Activated naive CD8-positive, alpha-beta T cell treated with anti-CD3 and anti-CD28 coated beads, Interleukin-2, amount 10 ng/mL, durations not matched to agents 7 days and 5 days (primary cell): Measurements from ENCODE around the gene SEMA5A. TPM values are rescaled to one million over a fixed set of nuclear protein-coding genes. Genes with fewer than 3 reads are reported as not detected.

Source experiments
- ATAC-seq: fragments of 150-1000 bp; cut with Tn5 transposase; one replicate; pipeline ENCODE4 v1.10.0; 2021; ENCODE audit warnings: low read depth, moderate library complexity
- POLR2A ChIA-PET: fragments of 350-600 bp; sonication (Branson Sonifier 250); formaldehyde crosslinking; loops from one replicate; lab custom pipeline; 2021; ENCODE audit warnings: antibody characterized with exemption; lab: Charles Lee
- DNase-seq: peaks from one replicate; pipeline ENCODE4 v3.0.0; 2021
- H3K27ac Mint-ChIP-seq: one replicate; pipeline ENCODE4 v1.8.0; 2022; ENCODE audit warnings: mild to moderate bottlenecking, mixed read lengths
- H3K27me3 Mint-ChIP-seq: one replicate; pipeline ENCODE4 v1.8.0; 2022; ENCODE audit warnings: mild to moderate bottlenecking, moderate library complexity, mixed read lengths
- H3K36me3 Mint-ChIP-seq: one replicate; pipeline ENCODE4 v1.8.0; 2021; ENCODE audit warnings: mild to moderate bottlenecking, mixed read lengths
- H3K4me1 Mint-ChIP-seq: one replicate; pipeline ENCODE4 v1.8.0; 2021; ENCODE audit warnings: mixed read lengths
- H3K4me3 Mint-ChIP-seq: one replicate; pipeline ENCODE4 v1.8.0; 2022; ENCODE audit warnings: mild to moderate bottlenecking, moderate library complexity, mixed read lengths
- H3K9me3 Mint-ChIP-seq: one replicate; pipeline ENCODE4 v1.8.0; 2021; ENCODE audit warnings: mixed read lengths
- total RNA-seq, 2 experiments: library from RNA; stranded (reverse); gene quantifications; one replicate each; pipeline ENCODE4 v1.2.3, GENCODE V29; 2021

Gene SEMA5A
- total RNA-seq, 2 experiments from 2014 or later: 0.03 to 0.14 TPM

DNA sequence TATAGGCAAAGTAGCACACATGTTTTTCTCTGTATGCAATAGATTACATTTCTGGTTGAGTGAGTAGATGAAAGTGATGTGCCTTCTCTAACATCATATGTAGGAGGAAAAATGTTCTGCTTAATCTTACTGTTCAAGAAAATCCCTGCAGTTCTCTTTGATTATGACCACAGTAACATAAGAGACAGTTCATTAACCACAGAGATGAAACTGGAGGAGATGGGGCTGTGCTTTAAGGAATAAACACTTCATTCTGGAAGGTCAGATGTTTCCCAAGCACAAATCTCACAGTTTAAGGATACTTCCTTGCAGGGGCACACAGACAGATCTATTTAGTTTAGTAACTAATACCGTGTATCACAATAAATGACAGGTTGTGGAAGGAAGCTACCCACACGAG lies 150.2 kb downstream of the SEMA5A start:
- H3K27ac Mint-ChIP-seq: no peak overlapping the region
- peaks cover 2% of the 10 kb centered on the region for H3K9me3 Mint-ChIP-seq
- ATAC-seq: no peak
- no peaks in the 10 kb centered on the region for H3K36me3 Mint-ChIP-seq
- no peaks in the 10 kb centered on the region for H3K4me1 Mint-ChIP-seq
- no peaks in the 10 kb centered on the region for H3K27me3 Mint-ChIP-seq
- DNase-seq: no peak
- POLR2A ChIA-PET: no interaction called here
- H3K4me3 Mint-ChIP-seq: no peak overlapping the region

DNA sequence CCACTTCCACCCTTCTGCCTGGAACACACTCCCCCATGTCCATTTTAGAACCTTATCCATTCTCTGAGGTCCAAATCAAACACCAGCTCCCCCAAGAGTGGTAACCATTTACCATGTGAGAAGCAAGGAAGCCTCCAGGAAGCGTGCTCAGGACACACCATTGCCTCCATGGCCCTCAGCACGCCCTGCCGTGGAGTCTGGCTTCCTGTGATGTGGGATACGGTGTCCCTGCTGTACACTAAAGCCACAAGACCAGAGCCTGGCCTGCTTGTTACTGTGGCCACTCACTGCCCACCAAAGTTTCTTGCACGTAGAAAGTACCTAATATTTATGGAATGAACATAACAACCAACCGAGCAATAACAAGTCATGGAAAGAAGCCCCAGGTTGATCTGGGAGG lies 151.7 kb downstream of the SEMA5A start:
- H3K4me3 Mint-ChIP-seq: no peak overlapping the region
- POLR2A ChIA-PET: no interaction called here
- H3K4me1 Mint-ChIP-seq: no peaks in the 10 kb centered on the region
- DNase-seq: no peak
- no peak for ATAC-seq
- H3K36me3 Mint-ChIP-seq: no peaks in the 10 kb centered on the region
- H3K27me3 Mint-ChIP-seq: no peaks in the 10 kb centered on the region
- H3K27ac Mint-ChIP-seq: no peak overlapping the region
- no peaks in the 10 kb centered on the region for H3K9me3 Mint-ChIP-seq

DNA sequence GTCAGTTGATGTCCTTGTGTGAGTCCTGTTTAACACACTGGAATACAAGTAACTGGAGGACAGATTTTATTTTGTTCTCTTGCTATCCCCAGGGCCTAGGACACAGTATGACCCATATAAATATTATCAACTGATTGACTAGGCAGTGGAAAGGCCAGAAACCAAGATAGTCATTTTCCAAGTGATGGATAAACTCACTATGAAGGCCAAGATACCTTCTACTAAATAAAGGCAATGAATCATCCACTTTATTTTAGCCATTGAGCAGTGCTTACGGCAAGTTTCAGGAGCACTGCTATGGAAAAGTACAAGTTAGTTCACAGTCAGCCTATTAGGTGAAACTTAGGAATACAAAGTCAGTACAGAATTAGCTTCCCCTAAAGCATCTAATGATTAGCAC lies 153.2 kb downstream of the SEMA5A start:
- ATAC-seq: no peak

DNA sequence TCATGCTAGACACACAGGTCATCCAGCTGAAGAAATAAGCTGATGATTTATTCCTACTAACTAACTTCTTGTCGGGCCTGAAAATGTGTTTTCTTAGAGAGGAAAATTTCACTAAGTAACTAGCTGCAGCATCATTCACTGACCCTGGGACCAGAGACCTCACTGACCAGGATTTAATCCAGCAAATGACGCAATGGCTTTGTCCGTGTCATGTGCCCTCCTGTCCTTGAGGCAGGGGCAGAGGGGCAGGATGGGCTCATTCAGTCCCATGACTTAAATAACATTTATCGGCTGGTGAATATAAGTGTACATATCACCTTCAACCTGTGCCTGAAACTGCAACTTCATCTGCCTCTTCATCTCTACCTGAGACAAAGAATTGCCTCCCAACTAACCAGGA lies 154.8 kb downstream of the SEMA5A start:
- POLR2A ChIA-PET: no interaction called here
- no peaks in the 10 kb centered on the region for H3K36me3 Mint-ChIP-seq
- H3K4me1 Mint-ChIP-seq: no peaks in the 10 kb centered on the region
- DNase-seq: no peak
- no peak for ATAC-seq
- H3K27me3 Mint-ChIP-seq: no peaks in the 10 kb centered on the region
- H3K4me3 Mint-ChIP-seq: no peak overlapping the region
- H3K9me3 Mint-ChIP-seq: peaks cover 1% of the 10 kb centered on the region
- H3K27ac Mint-ChIP-seq: no peak overlapping the region

More for the DNA sequence above, 153.2 kb downstream of the SEMA5A start:
- no peak overlapping the region for H3K27ac Mint-ChIP-seq
- no peaks in the 10 kb centered on the region for H3K36me3 Mint-ChIP-seq
- POLR2A ChIA-PET: no interaction called here
- H3K9me3 Mint-ChIP-seq: peaks cover 1% of the 10 kb centered on the region
- no peaks in the 10 kb centered on the region for H3K4me1 Mint-ChIP-seq
- no peak overlapping the region for H3K4me3 Mint-ChIP-seq
- no peaks in the 10 kb centered on the region for H3K27me3 Mint-ChIP-seq
- no peak for DNase-seq

DNA sequence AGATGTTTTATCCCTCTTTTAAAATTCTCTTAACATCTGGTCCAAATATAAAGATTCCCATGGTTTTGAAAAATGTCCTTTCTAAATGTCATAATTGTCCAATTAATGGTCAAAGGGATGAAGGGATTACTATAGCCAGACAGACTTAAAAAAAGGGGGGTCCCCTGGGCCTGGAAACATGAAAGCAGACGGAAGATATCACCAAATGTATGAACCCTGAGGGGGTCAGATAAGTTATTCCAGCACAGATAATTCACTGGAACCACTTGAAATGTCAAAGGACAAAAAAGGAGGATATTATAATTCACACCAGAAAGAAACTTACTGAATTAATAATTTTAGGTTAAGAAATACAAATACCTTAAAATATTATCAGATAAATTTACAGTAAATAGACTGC lies 155.8 kb downstream of the SEMA5A start:
- no peak for DNase-seq
- no peak overlapping the region for H3K4me3 Mint-ChIP-seq
- POLR2A ChIA-PET: no interaction called here

DNA sequence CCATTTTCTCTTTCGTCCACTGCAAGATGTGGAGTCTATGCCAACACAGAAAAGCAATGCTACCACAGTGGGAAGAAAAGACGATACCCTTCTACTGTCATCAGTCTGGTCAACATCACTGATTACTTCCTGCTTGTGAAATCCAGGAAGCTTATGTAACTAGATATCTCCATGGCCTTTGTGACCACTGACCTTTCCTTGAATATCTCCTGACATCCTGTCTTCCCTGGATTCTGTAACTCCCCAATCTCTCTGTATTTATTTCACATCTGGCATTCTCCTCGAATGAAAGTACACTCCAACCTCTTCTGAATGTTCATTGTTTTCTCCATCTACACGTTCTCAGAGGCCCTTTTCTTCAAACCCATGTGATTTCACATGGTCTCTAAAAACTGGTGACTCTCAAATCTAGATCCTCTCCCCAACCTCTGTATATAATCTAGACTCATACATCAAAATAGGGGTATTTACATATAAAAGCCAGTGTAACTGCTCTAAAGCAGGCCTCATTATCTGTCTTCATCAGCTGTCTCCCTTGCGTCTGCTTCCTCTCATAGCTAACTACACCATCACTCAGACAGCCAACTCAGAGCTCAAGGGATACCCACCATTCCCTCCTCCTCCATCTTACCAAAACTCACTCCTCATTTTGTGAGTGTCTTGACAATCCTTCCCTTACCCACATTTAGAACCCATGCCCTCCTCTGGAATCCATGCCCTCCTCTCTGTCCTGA lies 156.8 kb downstream of the SEMA5A start:
- no peak overlapping the region for H3K27ac Mint-ChIP-seq
- DNase-seq (no peak), ATAC-seq (no peak)
- H3K4me1 Mint-ChIP-seq: no peaks in the 10 kb centered on the region
- POLR2A ChIA-PET: no interaction called here
- H3K4me3 Mint-ChIP-seq: no peak overlapping the region
- H3K9me3 Mint-ChIP-seq: peaks cover 1% of the 10 kb centered on the region
- no peaks in the 10 kb centered on the region for H3K36me3 Mint-ChIP-seq
- no peaks in the 10 kb centered on the region for H3K27me3 Mint-ChIP-seq

More for the DNA sequence above, 155.8 kb downstream of the SEMA5A start:
- Mint-ChIP-seq H3K36me3 (no peaks in the 10 kb centered on the region), H3K27me3 (no peaks in the 10 kb centered on the region), H3K27ac (no peak overlapping the region), H3K4me1 (no peaks in the 10 kb centered on the region), H3K9me3 (peaks cover 1% of the 10 kb centered on the region)
- no peak for ATAC-seq

DNA sequence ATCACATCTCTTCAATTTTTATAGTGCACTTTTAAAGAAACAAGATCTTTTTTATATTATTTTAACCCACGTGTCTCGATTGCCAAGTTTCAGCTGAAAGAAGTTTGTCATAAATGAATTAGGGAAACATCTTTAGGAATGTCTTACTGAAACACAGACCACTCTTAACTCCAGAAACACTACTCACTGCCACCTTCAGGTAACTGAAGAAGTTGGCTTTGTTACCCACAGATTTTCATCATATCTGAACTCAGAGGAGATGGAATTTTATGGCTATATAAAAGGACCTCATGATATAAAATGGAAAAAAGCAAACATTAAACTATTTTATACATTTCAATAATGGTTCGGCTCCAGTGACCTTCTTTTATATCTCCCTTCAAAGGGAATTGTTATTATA lies 158.0 kb downstream of the SEMA5A start:
- Mint-ChIP-seq H3K4me1 (no peaks in the 10 kb centered on the region), H3K9me3 (peaks cover 1% of the 10 kb centered on the region), H3K36me3 (no peaks in the 10 kb centered on the region), H3K27ac (no peak overlapping the region), H3K27me3 (no peaks in the 10 kb centered on the region), H3K4me3 (no peak overlapping the region)
- ATAC-seq (no peak), DNase-seq (no peak)
- POLR2A ChIA-PET: no interaction called here

DNA sequence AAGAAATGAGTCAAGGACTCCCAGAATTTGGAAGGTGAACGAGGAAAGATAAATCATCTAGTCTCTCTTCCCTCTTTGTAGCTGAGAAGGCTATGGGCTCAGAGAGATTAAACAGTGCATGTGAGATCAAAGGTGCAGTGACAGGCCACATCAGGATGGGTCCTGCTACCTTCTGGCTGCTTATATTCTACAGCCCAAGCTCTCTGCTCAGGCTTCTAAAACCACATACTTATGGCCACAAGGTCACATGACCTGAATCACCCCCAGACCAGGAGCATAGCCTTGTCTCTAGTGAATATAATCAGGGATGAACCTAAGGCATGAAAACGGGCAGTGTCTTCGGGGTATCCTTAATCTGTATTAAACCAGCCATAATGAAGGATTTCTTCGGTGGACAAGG lies 158.9 kb downstream of the SEMA5A start:
- POLR2A ChIA-PET: no interaction called here

DNA sequence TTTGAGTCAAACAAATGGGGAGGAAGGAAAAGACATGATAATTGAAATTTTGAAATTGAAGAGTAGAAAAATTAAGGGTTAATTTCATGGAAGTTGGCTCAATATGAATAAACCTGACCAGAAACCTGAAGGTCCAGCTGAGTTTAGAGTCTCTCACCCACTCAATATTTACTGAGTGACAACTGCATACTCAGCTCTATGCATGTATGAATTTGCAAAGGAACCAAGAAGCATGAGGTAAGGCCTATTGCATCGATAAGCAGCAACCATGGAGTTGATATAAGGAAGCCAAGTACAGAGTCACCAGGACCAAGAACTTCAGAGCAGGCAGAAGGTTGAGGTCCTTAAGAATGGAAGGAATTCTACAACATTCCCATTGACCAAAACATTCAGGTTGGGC lies 163.4 kb downstream of the SEMA5A start:
- Mint-ChIP-seq H3K36me3 (no peaks in the 10 kb centered on the region), H3K27me3 (no peaks in the 10 kb centered on the region), H3K27ac (no peak overlapping the region), H3K4me1 (no peaks in the 10 kb centered on the region), H3K9me3 (peaks cover 5% of the 10 kb centered on the region), H3K4me3 (no peak overlapping the region)
- POLR2A ChIA-PET: no interaction called here
- DNase-seq (no peak), ATAC-seq (no peak)

More for the DNA sequence above, 158.9 kb downstream of the SEMA5A start:
- H3K27ac Mint-ChIP-seq: no peak overlapping the region
- H3K4me1 Mint-ChIP-seq: no peaks in the 10 kb centered on the region
- ATAC-seq (no peak), DNase-seq (no peak)
- no peaks in the 10 kb centered on the region for H3K36me3 Mint-ChIP-seq
- no peaks in the 10 kb centered on the region for H3K27me3 Mint-ChIP-seq
- H3K9me3 Mint-ChIP-seq: peaks cover 3% of the 10 kb centered on the region
- no peak overlapping the region for H3K4me3 Mint-ChIP-seq

DNA sequence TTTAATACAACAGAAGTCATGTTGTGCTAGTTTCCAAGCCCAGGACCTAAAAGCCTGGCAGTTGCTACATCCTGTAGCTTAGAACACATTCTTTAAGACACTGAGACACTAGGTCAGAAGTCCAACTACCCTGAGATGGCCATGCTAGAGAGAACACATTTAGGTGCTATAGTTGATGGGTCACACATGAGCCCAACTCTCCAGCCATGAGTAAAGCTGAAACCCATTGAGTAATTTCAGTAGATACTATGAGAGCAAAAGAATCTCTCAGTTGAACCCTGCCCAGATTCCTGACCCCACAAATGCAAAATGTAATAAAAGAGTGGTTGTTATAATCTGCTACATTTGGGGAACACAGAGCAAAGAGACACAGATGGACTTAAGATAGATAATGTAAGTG lies 164.4 kb downstream of the SEMA5A start:
- peaks cover 5% of the 10 kb centered on the region for H3K9me3 Mint-ChIP-seq
- H3K27me3 Mint-ChIP-seq: no peaks in the 10 kb centered on the region
- no peak overlapping the region for H3K27ac Mint-ChIP-seq
- POLR2A ChIA-PET: no interaction called here
- DNase-seq (no peak), ATAC-seq (no peak)
- H3K4me1 Mint-ChIP-seq: no peaks in the 10 kb centered on the region
- no peaks in the 10 kb centered on the region for H3K36me3 Mint-ChIP-seq
- H3K4me3 Mint-ChIP-seq: no peak overlapping the region

DNA sequence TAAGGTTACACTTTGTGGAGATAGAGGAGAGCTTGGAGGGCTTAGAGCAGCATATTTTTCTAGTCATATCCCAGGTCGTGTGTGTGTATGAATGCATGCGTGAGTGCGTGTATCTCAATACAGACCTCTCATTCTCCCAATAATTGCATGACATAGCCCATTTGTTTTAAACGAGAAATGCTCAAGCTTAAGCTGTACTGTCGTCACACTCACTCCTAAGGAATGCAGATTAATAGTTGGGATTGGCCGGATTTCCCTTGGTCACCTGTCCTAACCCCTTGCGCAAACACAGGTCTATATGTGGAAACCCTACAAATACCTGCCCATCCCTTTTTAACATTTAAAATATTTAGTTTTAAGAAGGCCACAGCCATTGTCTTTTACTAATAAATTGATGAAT lies 165.8 kb downstream of the SEMA5A start:
- ATAC-seq (no peak), DNase-seq (no peak)
- Mint-ChIP-seq H3K4me3 (no peak overlapping the region), H3K27me3 (no peaks in the 10 kb centered on the region), H3K27ac (no peak overlapping the region), H3K4me1 (no peaks in the 10 kb centered on the region), H3K36me3 (no peaks in the 10 kb centered on the region), H3K9me3 (peaks cover 5% of the 10 kb centered on the region)
- POLR2A ChIA-PET: no interaction called here

DNA sequence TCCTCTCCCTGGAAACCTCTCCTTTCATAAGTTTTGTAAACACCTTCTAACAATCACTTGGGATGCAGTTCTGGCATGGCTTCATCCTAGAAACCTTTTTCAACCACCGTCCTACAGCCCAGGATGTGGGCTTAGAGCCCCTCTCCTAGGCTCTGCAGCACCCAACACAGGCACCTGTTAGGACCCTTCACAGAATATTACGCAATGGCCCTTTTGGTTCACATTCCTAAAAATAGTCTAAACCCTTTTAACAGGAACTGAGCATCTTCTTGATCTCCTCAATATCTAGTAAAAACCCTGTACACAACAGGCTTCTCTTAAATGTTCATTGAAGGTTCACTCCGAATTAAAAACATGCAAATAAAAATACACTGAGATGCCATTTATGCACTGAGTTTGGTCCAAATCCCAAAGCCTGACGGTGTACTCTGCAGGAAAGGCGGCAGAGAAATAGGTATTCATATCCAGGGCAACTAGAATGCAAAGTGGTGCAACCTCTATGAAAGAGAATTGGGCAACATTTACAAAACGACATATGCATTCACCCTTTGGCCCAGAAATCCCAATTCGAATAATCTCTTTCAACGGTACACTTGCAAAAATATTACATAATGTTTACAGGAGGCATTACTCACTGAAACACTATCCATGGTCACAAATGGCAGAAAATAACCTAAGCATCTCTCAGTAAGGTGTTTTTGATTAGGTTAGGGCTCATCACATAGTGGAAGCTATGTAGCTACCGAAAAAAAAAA lies 169.3 kb downstream of the SEMA5A start:
- Mint-ChIP-seq H3K27me3 (no peaks in the 10 kb centered on the region), H3K9me3 (peaks cover 3% of the 10 kb centered on the region), H3K36me3 (no peaks in the 10 kb centered on the region), H3K4me3 (no peak overlapping the region), H3K27ac (no peak overlapping the region), H3K4me1 (no peaks in the 10 kb centered on the region)
- DNase-seq (no peak), ATAC-seq (no peak)
- POLR2A ChIA-PET: no interaction called here

DNA sequence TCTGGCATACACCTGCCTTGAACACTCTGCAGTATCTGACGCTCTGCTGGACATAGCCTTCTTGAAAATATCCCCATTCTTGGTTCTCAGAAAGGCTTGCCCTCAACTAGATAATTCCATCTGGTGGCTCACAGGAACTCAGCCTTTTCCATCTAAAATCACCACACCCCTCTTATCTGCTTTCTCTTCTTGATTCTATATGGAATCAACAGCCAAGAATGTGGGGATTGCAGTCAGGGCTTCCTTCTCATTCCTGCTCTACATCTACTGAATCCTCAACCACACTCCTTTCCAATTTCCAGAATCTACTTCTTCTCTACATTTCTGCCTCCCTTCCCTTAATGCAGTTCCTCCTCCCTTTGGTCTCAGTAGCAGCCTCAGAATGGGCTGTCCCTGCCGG lies 170.1 kb downstream of the SEMA5A start:
- Mint-ChIP-seq H3K4me1 (no peaks in the 10 kb centered on the region), H3K9me3 (peaks cover 2% of the 10 kb centered on the region), H3K27ac (no peak overlapping the region), H3K4me3 (no peak overlapping the region), H3K27me3 (no peaks in the 10 kb centered on the region), H3K36me3 (no peaks in the 10 kb centered on the region)
- no peak for ATAC-seq
- DNase-seq: no peak
- POLR2A ChIA-PET: no interaction called here

DNA sequence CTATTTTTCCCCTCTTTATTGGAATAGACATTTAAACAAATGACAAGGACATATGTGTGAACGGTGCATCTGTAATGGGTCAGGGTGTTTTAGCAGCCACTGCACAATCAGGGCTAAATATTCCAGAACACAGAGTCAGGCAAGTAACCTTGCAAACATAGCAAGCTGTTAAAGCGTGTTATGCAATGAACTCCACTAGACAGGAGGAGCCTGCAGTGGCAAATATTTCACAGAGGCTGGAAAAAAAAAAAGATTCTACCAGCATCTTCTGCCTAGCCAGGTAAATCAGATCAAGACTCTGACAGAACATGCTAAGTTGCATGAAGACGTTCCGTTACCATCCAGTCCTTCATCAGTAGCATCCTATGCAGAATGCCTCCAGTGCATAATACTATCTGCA lies 171.8 kb downstream of the SEMA5A start:
- H3K9me3 Mint-ChIP-seq: peaks cover 2% of the 10 kb centered on the region
- DNase-seq (no peak), ATAC-seq (no peak)
- H3K36me3 Mint-ChIP-seq: no peaks in the 10 kb centered on the region
- H3K4me3 Mint-ChIP-seq: no peak overlapping the region
- POLR2A ChIA-PET: no interaction called here
- H3K27ac Mint-ChIP-seq: no peak overlapping the region
- no peaks in the 10 kb centered on the region for H3K4me1 Mint-ChIP-seq
- no peaks in the 10 kb centered on the region for H3K27me3 Mint-ChIP-seq
